ENCODE data around the gene PAXX.

Gene PAXX

GRCh38 chr9:136960212-136960937, 31.8 kb upstream of the PAXX start:
- Histone ChIP-seq H2AK5ac (ENCODE audit: low read length, severe bottlenecking) (no peak overlapping the region), H3K4me3 (ENCODE audit: insufficient read depth in 1 of 2, low read depth in 1 of 2, low read length in 2 of 2) (no peak overlapping the region), H2BK15ac (ENCODE audit: low read depth, poor library complexity, severe bottlenecking) (no peak overlapping the region), H2AFZ (ENCODE audit: low read depth, low read length) (no peak overlapping the region), H3K23ac (ENCODE audit: low read length in 2 of 2) (no peak overlapping the region), H3K9ac (ENCODE audit: low read length) (no peak overlapping the region), H2BK12ac (ENCODE audit: low read length in 2 of 2) (no peak overlapping the region), H3K14ac (ENCODE audit: low read length in 2 of 2) (no peak overlapping the region), H3K27me3 (ENCODE audit: control insufficient read depth in 1 of 2, insufficient read depth in 1 of 2, low read length in 2 of 2) (peaks cover 0 to 13% of the 10 kb centered on the region in 2 experiments), H3K36me3 (ENCODE audit: control insufficient read depth in 1 of 2, insufficient read depth in 2 of 2, low read depth in 1 of 2, low read length in 2 of 2) (no peaks in the 10 kb centered on the region), H2BK120ac (ENCODE audit: low read depth, low read length) (no peak overlapping the region), H3K27ac (ENCODE audit: low read length, poor library complexity, severe bottlenecking) (no peak overlapping the region), H2BK5ac (ENCODE audit: low read depth, low read length, poor library complexity, severe bottlenecking) (no peak overlapping the region), H3K4me2 (ENCODE audit: low read length, poor library complexity, severe bottlenecking) (no peak overlapping the region), H3K9me3 (ENCODE audit: control insufficient read depth, low read length) (peaks cover 3% of the 10 kb centered on the region), H4K8ac (ENCODE audit: low read length) (no peak overlapping the region), H3K18ac (ENCODE audit: low read depth in 1 of 2, low read length in 2 of 2) (no peak overlapping the region), H3K4ac (ENCODE audit: low read depth in 1 of 2, low read length in 2 of 2) (no peak overlapping the region), H4K91ac (ENCODE audit: low read length) (peak overlapping the region; percentile 22), H3K79me1 (replicated peaks; ENCODE audit: low read length, poor library complexity, severe bottlenecking) (no peaks in the 10 kb centered on the region), H3K4me1 (ENCODE audit: control insufficient read depth, insufficient read depth, low read depth, low read length) (peaks cover 20% of the 10 kb centered on the region)
- no peak for DNase-seq
- WGBS, result 87% methylated on average over 18 of the region's 19 CpGs

DNA sequence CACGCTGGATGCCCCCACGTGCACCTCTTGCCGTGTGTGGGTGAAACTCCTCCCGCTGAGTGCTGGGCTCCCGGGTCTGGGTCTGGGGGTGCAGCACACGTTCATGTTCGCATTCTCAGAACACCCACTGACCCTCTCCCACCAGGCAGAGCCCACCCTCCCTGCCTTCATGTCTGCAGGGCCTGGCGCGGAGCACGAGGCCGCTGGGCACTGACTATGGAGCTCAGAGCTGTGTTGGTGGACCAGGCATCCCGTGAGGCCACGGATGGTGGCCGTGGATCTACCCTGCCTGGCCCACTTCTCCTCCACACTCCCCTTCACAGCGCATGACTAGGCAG, 31.3 kb upstream of the PAXX start:
- H3K4me1 ChIP-seq (ENCODE audit: control insufficient read depth, insufficient read depth, low read depth, low read length), result peaks cover 20% of the 10 kb centered on the region
- H3K27me3 ChIP-seq (ENCODE audit: control insufficient read depth in 1 of 2, insufficient read depth in 1 of 2, low read length in 2 of 2), result peaks cover 0 to 16% of the 10 kb centered on the region in 2 experiments
- no peak overlapping the region for H2AK5ac ChIP-seq (ENCODE audit: low read length, severe bottlenecking)
- H4K8ac ChIP-seq (ENCODE audit: low read length), result no peak overlapping the region
- peaks cover 3% of the 10 kb centered on the region for H3K9me3 ChIP-seq (ENCODE audit: control insufficient read depth, low read length)
- H3K4ac ChIP-seq (ENCODE audit: low read depth in 1 of 2, low read length in 2 of 2), result no peak overlapping the region
- H2BK12ac ChIP-seq (ENCODE audit: low read length in 2 of 2), result no peak overlapping the region
- H2BK5ac ChIP-seq (ENCODE audit: low read depth, low read length, poor library complexity, severe bottlenecking), result no peak overlapping the region
- H2AFZ ChIP-seq (ENCODE audit: low read depth, low read length), result no peak overlapping the region
- H2BK15ac ChIP-seq (ENCODE audit: low read depth, poor library complexity, severe bottlenecking), result no peak overlapping the region
- no peaks in the 10 kb centered on the region for H3K79me1 ChIP-seq (replicated peaks; ENCODE audit: low read length, poor library complexity, severe bottlenecking)
- H2BK120ac ChIP-seq (ENCODE audit: low read depth, low read length), result no peak overlapping the region
- 92% methylated on average over 15 of the region's 15 CpGs for WGBS
- no peak overlapping the region for H3K4me2 ChIP-seq (ENCODE audit: low read length, poor library complexity, severe bottlenecking)
- no peak overlapping the region for H3K9ac ChIP-seq (ENCODE audit: low read length)
- peak overlapping the region; percentile 22 for H4K91ac ChIP-seq (ENCODE audit: low read length)
- H3K36me3 ChIP-seq (ENCODE audit: control insufficient read depth in 1 of 2, insufficient read depth in 2 of 2, low read depth in 1 of 2, low read length in 2 of 2), result no peaks in the 10 kb centered on the region
- H3K14ac ChIP-seq (ENCODE audit: low read length in 2 of 2), result no peak overlapping the region
- DNase-seq, result no peak
- H3K18ac ChIP-seq (ENCODE audit: low read depth in 1 of 2, low read length in 2 of 2), result no peak overlapping the region
- no peak overlapping the region for H3K4me3 ChIP-seq (ENCODE audit: insufficient read depth in 1 of 2, low read depth in 1 of 2, low read length in 2 of 2)
- no peak overlapping the region for H3K27ac ChIP-seq (ENCODE audit: low read length, poor library complexity, severe bottlenecking)
- no peak overlapping the region for H3K23ac ChIP-seq (ENCODE audit: low read length in 2 of 2)

DNA sequence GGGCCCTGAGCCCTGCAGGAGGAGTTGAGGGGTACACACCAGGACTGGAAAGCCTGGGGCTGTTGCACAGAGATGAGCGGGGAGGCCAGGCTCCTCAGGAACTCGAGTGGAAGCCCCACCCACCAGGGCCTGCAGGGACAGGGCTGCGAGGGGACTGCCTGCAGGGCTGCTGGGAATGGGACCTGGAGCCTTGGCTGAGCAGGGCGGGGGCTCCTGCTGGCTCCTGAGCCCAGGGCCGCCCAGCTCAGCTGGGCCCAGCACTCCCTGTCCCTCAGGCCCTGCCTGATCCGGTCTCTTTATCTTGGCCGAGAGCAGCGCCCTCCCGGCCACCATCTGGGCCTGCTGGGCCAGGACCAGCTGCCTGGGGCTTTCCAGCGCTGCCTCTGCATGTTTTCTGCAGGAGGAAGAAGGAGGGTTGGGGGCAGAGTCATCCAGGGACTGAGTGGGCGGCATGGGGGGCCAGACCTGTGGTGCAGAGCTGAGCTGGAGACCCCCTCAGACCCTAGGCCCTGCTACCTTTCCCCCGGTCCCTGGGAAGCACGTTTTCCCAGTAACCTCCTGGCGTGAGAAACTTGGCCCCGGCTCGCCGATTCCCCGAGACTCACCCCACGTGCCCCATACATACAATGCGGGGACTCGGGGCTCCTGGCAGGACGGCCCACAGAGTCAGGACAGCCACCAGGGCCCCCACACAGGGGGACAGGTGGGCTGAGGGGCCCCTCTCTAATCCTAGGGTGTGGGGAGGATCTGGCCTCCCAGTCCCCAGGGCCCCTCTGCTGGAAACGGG, 30.8 kb upstream of the PAXX start:
- Histone ChIP-seq H3K27ac (ENCODE audit: low read length, poor library complexity, severe bottlenecking) (no peak overlapping the region), H3K4me2 (ENCODE audit: low read length, poor library complexity, severe bottlenecking) (no peak overlapping the region), H2AFZ (ENCODE audit: low read depth, low read length) (no peak overlapping the region), H3K23ac (ENCODE audit: low read length in 2 of 2) (no peak overlapping the region), H2BK5ac (ENCODE audit: low read depth, low read length, poor library complexity, severe bottlenecking) (no peak overlapping the region), H3K14ac (ENCODE audit: low read length in 2 of 2) (no peak overlapping the region), H4K91ac (ENCODE audit: low read length) (no peak overlapping the region), H3K79me1 (replicated peaks; ENCODE audit: low read length, poor library complexity, severe bottlenecking) (no peaks in the 10 kb centered on the region), H3K4me1 (ENCODE audit: control insufficient read depth, insufficient read depth, low read depth, low read length) (peaks cover 20% of the 10 kb centered on the region), H4K8ac (ENCODE audit: low read length) (no peak overlapping the region), H3K4me3 (ENCODE audit: insufficient read depth in 1 of 2, low read depth in 1 of 2, low read length in 2 of 2) (no peak overlapping the region), H2AK5ac (ENCODE audit: low read length, severe bottlenecking) (no peak overlapping the region), H2BK15ac (ENCODE audit: low read depth, poor library complexity, severe bottlenecking) (no peak overlapping the region), H3K18ac (ENCODE audit: low read depth in 1 of 2, low read length in 2 of 2) (no peak overlapping the region), H3K4ac (ENCODE audit: low read depth in 1 of 2, low read length in 2 of 2) (no peak overlapping the region), H2BK12ac (ENCODE audit: low read length in 2 of 2) (no peak overlapping the region), H3K9ac (ENCODE audit: low read length) (no peak overlapping the region), H3K36me3 (ENCODE audit: control insufficient read depth in 1 of 2, insufficient read depth in 2 of 2, low read depth in 1 of 2, low read length in 2 of 2) (no peaks in the 10 kb centered on the region), H2BK120ac (ENCODE audit: low read depth, low read length) (no peak overlapping the region), H3K9me3 (ENCODE audit: control insufficient read depth, low read length) (peaks cover under 1% of the 10 kb centered on the region), H3K27me3 (ENCODE audit: control insufficient read depth in 1 of 2, insufficient read depth in 1 of 2, low read length in 2 of 2) (peaks cover 0 to 22% of the 10 kb centered on the region in 2 experiments)
- WGBS, result 74% methylated on average over 23 of the region's 23 CpGs
- DNase-seq, result no peak

DNA sequence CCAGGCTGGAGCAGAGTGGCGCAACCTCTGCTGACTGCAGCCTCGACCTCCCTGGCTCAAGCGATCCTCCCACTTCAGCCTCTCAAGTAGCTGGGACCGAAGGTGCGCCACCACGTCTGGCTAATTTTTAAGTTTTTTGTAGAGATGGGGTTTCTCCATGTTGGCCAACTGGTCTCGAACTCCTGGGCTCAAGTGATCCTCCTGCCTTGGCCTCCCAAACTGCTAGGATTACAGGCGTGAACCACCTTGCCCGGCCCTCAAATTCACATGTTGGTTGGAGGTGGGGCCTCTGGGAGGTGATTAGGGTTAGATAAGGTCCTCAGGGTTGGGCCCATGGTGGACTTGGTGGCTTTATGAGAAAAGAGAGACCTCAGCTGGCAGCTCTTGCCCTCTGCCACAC, 30.1 kb upstream of the PAXX start:
- H3K36me3 ChIP-seq (ENCODE audit: control insufficient read depth in 1 of 2, insufficient read depth in 2 of 2, low read depth in 1 of 2, low read length in 2 of 2), result no peaks in the 10 kb centered on the region
- no peak overlapping the region for H2AFZ ChIP-seq (ENCODE audit: low read depth, low read length)
- H3K4me1 ChIP-seq (ENCODE audit: control insufficient read depth, insufficient read depth, low read depth, low read length), result peaks cover 20% of the 10 kb centered on the region
- DNase-seq, result no peak
- H3K27me3 ChIP-seq (ENCODE audit: control insufficient read depth in 1 of 2, insufficient read depth in 1 of 2, low read length in 2 of 2), result peaks cover 0 to 22% of the 10 kb centered on the region in 2 experiments
- no peak overlapping the region for H3K27ac ChIP-seq (ENCODE audit: low read length, poor library complexity, severe bottlenecking)
- H3K14ac ChIP-seq (ENCODE audit: low read length in 2 of 2), result no peak overlapping the region
- no peak overlapping the region for H3K18ac ChIP-seq (ENCODE audit: low read depth in 1 of 2, low read length in 2 of 2)
- no peak overlapping the region for H2BK15ac ChIP-seq (ENCODE audit: low read depth, poor library complexity, severe bottlenecking)
- no peak overlapping the region for H3K4me2 ChIP-seq (ENCODE audit: low read length, poor library complexity, severe bottlenecking)
- no peak overlapping the region for H2BK120ac ChIP-seq (ENCODE audit: low read depth, low read length)
- no peak overlapping the region for H3K4ac ChIP-seq (ENCODE audit: low read depth in 1 of 2, low read length in 2 of 2)
- no peaks in the 10 kb centered on the region for H3K79me1 ChIP-seq (replicated peaks; ENCODE audit: low read length, poor library complexity, severe bottlenecking)
- H2AK5ac ChIP-seq (ENCODE audit: low read length, severe bottlenecking), result no peak overlapping the region
- no peak overlapping the region for H3K23ac ChIP-seq (ENCODE audit: low read length in 2 of 2)
- no peak overlapping the region for H2BK5ac ChIP-seq (ENCODE audit: low read depth, low read length, poor library complexity, severe bottlenecking)
- no peaks in the 10 kb centered on the region for H3K9me3 ChIP-seq (ENCODE audit: control insufficient read depth, low read length)
- no peak overlapping the region for H2BK12ac ChIP-seq (ENCODE audit: low read length in 2 of 2)
- no peak overlapping the region for H3K4me3 ChIP-seq (ENCODE audit: insufficient read depth in 1 of 2, low read depth in 1 of 2, low read length in 2 of 2)
- H4K91ac ChIP-seq (ENCODE audit: low read length), result no peak overlapping the region
- H3K9ac ChIP-seq (ENCODE audit: low read length), result no peak overlapping the region
- H4K8ac ChIP-seq (ENCODE audit: low read length), result no peak overlapping the region
- WGBS, result 95% methylated on average over 9 of the region's 9 CpGs

All from mesenchymal stem cell (in vitro differentiated cells and primary cell).